Measurements from ENCODE around the gene COPE. TPM values are rescaled to one million over a fixed set of nuclear protein-coding genes. Genes with fewer than 3 reads are reported as not detected.
"Not testable (repeated sequence)": the region's sequence is repeated elsewhere in the genome, so short reads cannot be mapped to it uniquely, and the experiment has no call there.

The COPE gene
- total and polyA plus RNA-seq, 2 of the 8 experiments (the other 6 are each of a cell fraction or from before 2014, with no cell fraction given), result 178 to 356 TPM

GRCh38 chr19:18952364-18953003 lies 33.3 kb upstream of the COPE start:
- H2AFZ ChIP-seq (ENCODE audit: low read length); H3K27ac ChIP-seq (ENCODE audit: low read depth, low read length); H4K91ac ChIP-seq (replicated peaks; ENCODE audit: insufficient read length, low read length); H4K5ac ChIP-seq (ENCODE audit: insufficient read length, low read depth, low read length); H3K4me1 ChIP-seq (replicated peaks in 1 of 4; ENCODE audit: control insufficient read depth in 3 of 4, insufficient read depth in 4 of 4, low read length in 3 of 4); H2BK120ac ChIP-seq (replicated peaks; ENCODE audit: low read depth, low read length); H3K9ac ChIP-seq (replicated peaks in 1 of 4; ENCODE audit: extremely low read depth in 1 of 4, low read depth in 3 of 4, low read length in 3 of 4); H3K56ac ChIP-seq (replicated peaks; ENCODE audit: insufficient read length, low read depth, low read length); H2AK5ac ChIP-seq (ENCODE audit: low read depth, low read length); H3K79me1 ChIP-seq (ENCODE audit: low read depth, low read length); H3K4me2 ChIP-seq (ENCODE audit: insufficient read depth in 1 of 2, low read depth in 2 of 2, low read length in 2 of 2); H3K27me3 ChIP-seq (replicated peaks in 1 of 4; ENCODE audit: control insufficient read depth in 3 of 4, extremely low read depth in 1 of 4, insufficient read depth in 3 of 4, low read length in 3 of 4); H4K8ac ChIP-seq (ENCODE audit: extremely low read depth, insufficient read depth, low read length); H2BK5ac ChIP-seq (ENCODE audit: low read depth, low read length); DNase-seq (ENCODE audit: low read depth in 1 of 2, low spot score in 2 of 2); H3K23ac ChIP-seq (ENCODE audit: insufficient read length); H3K79me2 ChIP-seq (ENCODE audit: control insufficient read depth in 1 of 2, insufficient read depth in 2 of 2, low read length in 2 of 2); H2BK20ac ChIP-seq (ENCODE audit: low read length); H4K20me1 ChIP-seq (replicated peaks in 1 of 2; ENCODE audit: control insufficient read depth in 1 of 2, insufficient read depth in 2 of 2, low read length in 2 of 2); H2BK12ac ChIP-seq (ENCODE audit: low read depth, low read length); H3K18ac ChIP-seq (ENCODE audit: extremely low read depth, low read length); H2BK15ac ChIP-seq (ENCODE audit: low read length); H3K14ac ChIP-seq (ENCODE audit: insufficient read length); FAIRE-seq; H3K4me3 ChIP-seq (ENCODE audit: extremely low read depth in 1 of 4, insufficient read depth in 2 of 4, low read depth in 3 of 4, low read length in 4 of 4); CTCF ChIA-PET (ENCODE audit: partially characterized antibody); H3K4ac ChIP-seq (replicated peaks; ENCODE audit: insufficient read length, low read depth, low read length); H3K36me3 ChIP-seq (ENCODE audit: control insufficient read depth in 2 of 4, insufficient read depth in 4 of 4, low read length in 3 of 4); H3K9me3 ChIP-seq (ENCODE audit: insufficient read depth in 2 of 2, low read depth in 1 of 2, low read length in 1 of 2): not testable (repeated sequence)
- peaks cover 13% of the 10 kb centered on the region; the same call in 1 of the 2 replicates for H3K23me2 ChIP-seq (ENCODE audit: low read depth, low read length)
- POLR2A ChIA-PET (ENCODE audit: partially characterized antibody), result interaction anchor here (0.5 to 2.4 kb wide), 6 partner anchors 8 to 36 kb away, joined by 3 to 10 read pairs (median 4); no protein-coding TSS in a partner anchor
- WGBS, 2 experiments (ENCODE audit: extremely low coverage in 1 of 2, insufficient coverage in 1 of 2, insufficient read length in 1 of 2, insufficient replicate concordance in 2 of 2, low coverage in 1 of 2, low lambda C conversion rate in 2 of 2, missing lambda C conversion rate in 1 of 2), result 80% methylated on average over 17 of the region's 17 CpGs; no CpG with 5 or more reads in 1 of the 2 experiments
